WI38 (cell line): Measurements from ENCODE around the gene RACGAP1.
A peak's percentile ranks its signal among the peaks of the same experiment; 100 is the strongest.

ENCODE experiments used
- H3K4me3 ChIP-seq: 2 replicates; pipeline ENCODE4 v1.5.1; 2011; ENCODE audit warnings: low read depth, mild to moderate bottlenecking, control low read depth, low read length
- CTCF ChIP-seq: IDR thresholded peaks from 2 replicates; pipeline ENCODE4 v1.5.1; 2012; ENCODE audit warnings: low read depth, mild to moderate bottlenecking, control low read depth, low read length

The RACGAP1 gene

GRCh38 chr12:49979016-49979586, 46.2 kb downstream of the RACGAP1 start:
- H3K4me3 ChIP-seq: no peak overlapping the region

GRCh38 chr12:49978125-49978524, 47.2 kb downstream of the RACGAP1 start:
- no peak for TF ChIP-seq CTCF
- no peak overlapping the region for H3K4me3 ChIP-seq

More at GRCh38 chr12:49979016-49979586, 46.2 kb downstream of the RACGAP1 start:
- TF ChIP-seq CTCF: no peak

GRCh38 chr12:49976557-49976956, 48.7 kb downstream of the RACGAP1 start:
- TF ChIP-seq CTCF: no peak
- no peak overlapping the region for H3K4me3 ChIP-seq

- no peak overlapping the region for H3K4me3 ChIP-seq
- no peak for TF ChIP-seq CTCF
Measured at GRCh38 chr12:49975318-49975761, 50.0 kb downstream of the RACGAP1 start.

- no peak for TF ChIP-seq CTCF
- no peak overlapping the region for H3K4me3 ChIP-seq
Measured at GRCh38 chr12:49974677-49975317, 50.5 kb downstream of the RACGAP1 start.

- no peak overlapping the region for H3K4me3 ChIP-seq
- peak; percentile 72 for TF ChIP-seq CTCF
Measured at GRCh38 chr12:49974231-49974675, 51.0 kb downstream of the RACGAP1 start.

- TF ChIP-seq CTCF: no peak
- no peak overlapping the region for H3K4me3 ChIP-seq
Measured at GRCh38 chr12:49973361-49973830, 51.9 kb downstream of the RACGAP1 start.
